ENCODE results near the gene SCG2. TPM values are rescaled to one million over a fixed set of nuclear protein-coding genes. Genes with fewer than 3 reads are reported as not detected.

SCG2 gene
- total and polyA plus RNA-seq, 7 experiments from 2014 or later, result 0.12 TPM; not detected in 6

- H3K36me3 ChIP-seq (ENCODE audit: control insufficient read depth in 2 of 3, insufficient read depth in 3 of 3, low read length in 3 of 3), result no peaks in the 10 kb centered on the region
- no peaks in the 10 kb centered on the region for H3K36me3 Mint-ChIP-seq
- POLR2A ChIA-PET, result no interaction called here
- CTCF ChIA-PET, result no interaction called here
- ATAC-seq (no peak), DNase-seq (no peak)
- H3K27me3 Mint-ChIP-seq, result peaks cover 0 to 34% (median 25%) of the 10 kb centered on the region in 5 donors
- no peaks in the 10 kb centered on the region for H3K9me3 ChIP-seq (ENCODE audit: control insufficient read depth in 2 of 3, low read length in 3 of 3)
- H3K27me3 ChIP-seq (ENCODE audit: control insufficient read depth in 2 of 2, insufficient read depth in 2 of 2, low read length in 2 of 2), result no peaks in the 10 kb centered on the region
- no peak overlapping the region for H3K4me3 ChIP-seq (ENCODE audit: low read length)
- H3K4me3 Mint-ChIP-seq, result no peak overlapping the region
- no peaks in the 10 kb centered on the region for H3K4me1 ChIP-seq (ENCODE audit: control insufficient read depth in 2 of 2, insufficient read depth in 2 of 2, low read length in 2 of 2)
- intact Hi-C loops (cut with micrococcal nuclease), result no loop called here
- no peak overlapping the region for H3K27ac ChIP-seq (ENCODE audit: low read depth, low read length)
- H3K9me3 Mint-ChIP-seq, result peaks cover 0 to 13% (median 0%) of the 10 kb centered on the region in 11 donors
- no peaks in the 10 kb centered on the region for H3K4me1 Mint-ChIP-seq
- H3K27ac Mint-ChIP-seq, result no peak overlapping the region
These were observed 24.6 kb upstream of the SCG2 start for GRCh38 chr2:223626716-223627115.

GRCh38 chr2:223625652-223626051 lies 23.5 kb upstream of the SCG2 start:
- H3K4me3 ChIP-seq (ENCODE audit: low read length), result no peak overlapping the region
- no peaks in the 10 kb centered on the region for H3K4me1 ChIP-seq (ENCODE audit: control insufficient read depth in 2 of 2, insufficient read depth in 2 of 2, low read length in 2 of 2)
- H3K27ac ChIP-seq (ENCODE audit: low read depth, low read length), result no peak overlapping the region
- H3K27ac Mint-ChIP-seq, result no peak overlapping the region
- H3K27me3 Mint-ChIP-seq, result peaks cover 0 to 30% (median 21%) of the 10 kb centered on the region in 5 donors
- no peak for DNase-seq
- no peak for ATAC-seq
- H3K9me3 ChIP-seq (ENCODE audit: control insufficient read depth in 2 of 3, low read length in 3 of 3), result no peaks in the 10 kb centered on the region
- H3K4me3 Mint-ChIP-seq, result no peak overlapping the region
- ChIA-PET CTCF (interaction anchor here (0.6 kb wide), 1 partner anchor 46 kb away, joined by 3 read pairs; no protein-coding TSS in a partner anchor), POLR2A (no interaction called here)
- H3K27me3 ChIP-seq (ENCODE audit: control insufficient read depth in 2 of 2, insufficient read depth in 2 of 2, low read length in 2 of 2), result no peaks in the 10 kb centered on the region
- no peaks in the 10 kb centered on the region for H3K36me3 ChIP-seq (ENCODE audit: control insufficient read depth in 2 of 3, insufficient read depth in 3 of 3, low read length in 3 of 3)
- no peaks in the 10 kb centered on the region for H3K4me1 Mint-ChIP-seq
- peaks cover 0 to 9% (median 0%) of the 10 kb centered on the region in 11 donors for H3K9me3 Mint-ChIP-seq
- no peaks in the 10 kb centered on the region for H3K36me3 Mint-ChIP-seq
- intact Hi-C loops (cut with micrococcal nuclease), result no loop called here

GRCh38 chr2:223621901-223622300 lies 19.7 kb upstream of the SCG2 start:
- intact Hi-C loops (cut with micrococcal nuclease), result no loop called here
- H3K36me3 Mint-ChIP-seq, result no peaks in the 10 kb centered on the region
- no peaks in the 10 kb centered on the region for H3K4me1 Mint-ChIP-seq
- H3K9me3 Mint-ChIP-seq, result peaks cover 0 to 5% (median 0%) of the 10 kb centered on the region in 11 donors
- H3K9me3 ChIP-seq (ENCODE audit: control insufficient read depth in 2 of 3, low read length in 3 of 3), result no peaks in the 10 kb centered on the region
- H3K27me3 Mint-ChIP-seq, result peaks cover 13 to 32% (median 25%) of the 10 kb centered on the region in 5 donors
- H3K36me3 ChIP-seq (ENCODE audit: control insufficient read depth in 2 of 3, insufficient read depth in 3 of 3, low read length in 3 of 3), result no peaks in the 10 kb centered on the region
- H3K4me3 Mint-ChIP-seq, result no peak overlapping the region
- CTCF ChIA-PET, result no interaction called here
- POLR2A ChIA-PET, result no interaction called here
- no peaks in the 10 kb centered on the region for H3K27me3 ChIP-seq (ENCODE audit: control insufficient read depth in 2 of 2, insufficient read depth in 2 of 2, low read length in 2 of 2)
- no peak for ATAC-seq
- H3K27ac Mint-ChIP-seq, result no peak overlapping the region
- H3K27ac ChIP-seq (ENCODE audit: low read depth, low read length), result no peak overlapping the region
- no peak for DNase-seq
- H3K4me3 ChIP-seq (ENCODE audit: low read length), result no peak overlapping the region
- no peaks in the 10 kb centered on the region for H3K4me1 ChIP-seq (ENCODE audit: control insufficient read depth in 2 of 2, insufficient read depth in 2 of 2, low read length in 2 of 2)

- Mint-ChIP-seq H3K27me3 (peaks cover 18 to 48% (median 37%) of the 10 kb centered on the region in 5 donors), H3K36me3 (no peaks in the 10 kb centered on the region), H3K9me3 (peaks cover 0 to 4% (median 0%) of the 10 kb centered on the region in 11 donors), H3K27ac (no peak overlapping the region), H3K4me1 (no peaks in the 10 kb centered on the region), H3K4me3 (no peak overlapping the region)
- ATAC-seq (no peak), DNase-seq (no peak)
- no peak overlapping the region for H3K27ac ChIP-seq (ENCODE audit: low read depth, low read length)
- intact Hi-C loops (cut with micrococcal nuclease), result no loop called here
- ChIA-PET POLR2A (no interaction called here), CTCF (no interaction called here)
- H3K36me3 ChIP-seq (ENCODE audit: control insufficient read depth in 2 of 3, insufficient read depth in 3 of 3, low read length in 3 of 3), result no peaks in the 10 kb centered on the region
- no peaks in the 10 kb centered on the region for H3K27me3 ChIP-seq (ENCODE audit: control insufficient read depth in 2 of 2, insufficient read depth in 2 of 2, low read length in 2 of 2)
- no peaks in the 10 kb centered on the region for H3K4me1 ChIP-seq (ENCODE audit: control insufficient read depth in 2 of 2, insufficient read depth in 2 of 2, low read length in 2 of 2)
- no peak overlapping the region for H3K4me3 ChIP-seq (ENCODE audit: low read length)
- no peaks in the 10 kb centered on the region for H3K9me3 ChIP-seq (ENCODE audit: control insufficient read depth in 2 of 3, low read length in 3 of 3)
These were observed 17.4 kb upstream of the SCG2 start for GRCh38 chr2:223619486-223620129.

- no peak overlapping the region for H3K27ac ChIP-seq (ENCODE audit: low read depth, low read length)
- DNase-seq (no peak), ATAC-seq (no peak)
- H3K27me3 ChIP-seq (ENCODE audit: control insufficient read depth in 2 of 2, insufficient read depth in 2 of 2, low read length in 2 of 2), result no peaks in the 10 kb centered on the region
- CTCF ChIA-PET, result no interaction called here
- peaks cover 0 to 9% (median 3%) of the 10 kb centered on the region in 11 donors for H3K9me3 Mint-ChIP-seq
- H3K36me3 ChIP-seq (ENCODE audit: control insufficient read depth in 2 of 3, insufficient read depth in 3 of 3, low read length in 3 of 3), result no peaks in the 10 kb centered on the region
- H3K27ac Mint-ChIP-seq, result no peak overlapping the region
- no peak overlapping the region for H3K4me3 Mint-ChIP-seq
- no peak overlapping the region for H3K4me3 ChIP-seq (ENCODE audit: low read length)
- POLR2A ChIA-PET, result interaction anchor here (0.6 kb wide), 1 partner anchor 586 kb away, joined by 3 read pairs; no protein-coding TSS in a partner anchor
- no peaks in the 10 kb centered on the region for H3K4me1 ChIP-seq (ENCODE audit: control insufficient read depth in 2 of 2, insufficient read depth in 2 of 2, low read length in 2 of 2)
- intact Hi-C loops (cut with micrococcal nuclease), result no loop called here
- no peaks in the 10 kb centered on the region for H3K4me1 Mint-ChIP-seq
- no peaks in the 10 kb centered on the region for H3K9me3 ChIP-seq (ENCODE audit: control insufficient read depth in 2 of 3, low read length in 3 of 3)
- peaks cover 30 to 60% (median 49%) of the 10 kb centered on the region in 5 donors for H3K27me3 Mint-ChIP-seq
- H3K36me3 Mint-ChIP-seq, result no peaks in the 10 kb centered on the region
These were observed 16.2 kb upstream of the SCG2 start for GRCh38 chr2:223618172-223619035.

GRCh38 chr2:223614534-223614933 lies 12.4 kb upstream of the SCG2 start:
- Mint-ChIP-seq H3K4me1 (no peaks in the 10 kb centered on the region), H3K4me3 (no peak overlapping the region)
- no peak overlapping the region for H3K4me3 ChIP-seq (ENCODE audit: low read length)

More at GRCh38 chr2:223614534-223614933, 12.4 kb upstream of the SCG2 start:
- H3K9me3 ChIP-seq (ENCODE audit: control insufficient read depth in 2 of 3, low read length in 3 of 3), result no peaks in the 10 kb centered on the region
- no peaks in the 10 kb centered on the region for H3K36me3 ChIP-seq (ENCODE audit: control insufficient read depth in 2 of 3, insufficient read depth in 3 of 3, low read length in 3 of 3)
- no peaks in the 10 kb centered on the region for H3K27me3 ChIP-seq (ENCODE audit: control insufficient read depth in 2 of 2, insufficient read depth in 2 of 2, low read length in 2 of 2)
- DNase-seq, result no peak
- peaks cover 36 to 64% (median 55%) of the 10 kb centered on the region in 5 donors for H3K27me3 Mint-ChIP-seq
- H3K27ac ChIP-seq (ENCODE audit: low read depth, low read length), result no peak overlapping the region
- no peak overlapping the region for H3K27ac Mint-ChIP-seq
- H3K36me3 Mint-ChIP-seq, result no peaks in the 10 kb centered on the region
- H3K9me3 Mint-ChIP-seq, result peaks cover 0 to 9% (median 3%) of the 10 kb centered on the region in 11 donors
- CTCF ChIA-PET, result no interaction called here
- ATAC-seq, result no peak
- no peaks in the 10 kb centered on the region for H3K4me1 ChIP-seq (ENCODE audit: control insufficient read depth in 2 of 2, insufficient read depth in 2 of 2, low read length in 2 of 2)
- intact Hi-C loops (cut with micrococcal nuclease), result no loop called here
- POLR2A ChIA-PET, result no interaction called here

All from naive thymus-derived CD4-positive, alpha-beta T cell (primary cell).